Ishikawa (cell line): Measurements from ENCODE around the gene TAF4.

Source experiments
- CEBPB ChIP-seq: IDR thresholded peaks from 2 replicates; pipeline ENCODE4 v1.6.1; 2012
- CREB1 ChIP-seq: IDR thresholded peaks from 2 replicates; pipeline ENCODE4 v1.6.1; 2012; ENCODE audit warnings: low read depth
- EGR1 ChIP-seq: IDR thresholded peaks from 2 replicates; pipeline ENCODE4 v1.6.1; 2012
- EP300 ChIP-seq: IDR thresholded peaks from 2 replicates; pipeline ENCODE4 v1.6.1; 2012; ENCODE audit warnings: borderline replicate concordance
- FOXM1 ChIP-seq: IDR thresholded peaks from 2 replicates; pipeline ENCODE4 v1.6.1; 2012; ENCODE audit warnings: low read depth, borderline replicate concordance
- NFIC ChIP-seq: IDR thresholded peaks from 2 replicates; pipeline ENCODE4 v1.6.1; 2012
- RAD21 ChIP-seq: IDR thresholded peaks from 2 replicates; pipeline ENCODE4 v1.6.1; 2012; ENCODE audit warnings: low read depth
- TAF1 ChIP-seq: IDR thresholded peaks from 2 replicates; pipeline ENCODE4 v1.6.1; 2012; ENCODE audit warnings: low read depth, mild to moderate bottlenecking
- TCF12 ChIP-seq: IDR thresholded peaks from 2 replicates; pipeline ENCODE4 v1.6.1; 2012; ENCODE audit warnings: low read depth
- TEAD4 ChIP-seq: IDR thresholded peaks from 2 replicates; pipeline ENCODE4 v1.6.1; 2012
- YY1 ChIP-seq: IDR thresholded peaks from 2 replicates; pipeline ENCODE4 v1.6.1; 2012; ENCODE audit warnings: low read depth
- ZBTB7A ChIP-seq: IDR thresholded peaks from 2 replicates; pipeline ENCODE4 v1.6.1; 2012; ENCODE audit warnings: low read depth
- TF ChIP-seq, protein P1 (sequence below): IDR thresholded peaks from 2 replicates; pipeline ENCODE4 v1.6.1; 2012
- TF ChIP-seq, protein P2 (sequence below): IDR thresholded peaks from 2 replicates; pipeline ENCODE4 v1.6.1; 2012; ENCODE audit warnings: low read depth, mild to moderate bottlenecking
- TF ChIP-seq, protein P3 (sequence below): IDR thresholded peaks from 2 replicates; pipeline ENCODE4 v1.6.1; 2012

The TAF4 gene

DNA sequence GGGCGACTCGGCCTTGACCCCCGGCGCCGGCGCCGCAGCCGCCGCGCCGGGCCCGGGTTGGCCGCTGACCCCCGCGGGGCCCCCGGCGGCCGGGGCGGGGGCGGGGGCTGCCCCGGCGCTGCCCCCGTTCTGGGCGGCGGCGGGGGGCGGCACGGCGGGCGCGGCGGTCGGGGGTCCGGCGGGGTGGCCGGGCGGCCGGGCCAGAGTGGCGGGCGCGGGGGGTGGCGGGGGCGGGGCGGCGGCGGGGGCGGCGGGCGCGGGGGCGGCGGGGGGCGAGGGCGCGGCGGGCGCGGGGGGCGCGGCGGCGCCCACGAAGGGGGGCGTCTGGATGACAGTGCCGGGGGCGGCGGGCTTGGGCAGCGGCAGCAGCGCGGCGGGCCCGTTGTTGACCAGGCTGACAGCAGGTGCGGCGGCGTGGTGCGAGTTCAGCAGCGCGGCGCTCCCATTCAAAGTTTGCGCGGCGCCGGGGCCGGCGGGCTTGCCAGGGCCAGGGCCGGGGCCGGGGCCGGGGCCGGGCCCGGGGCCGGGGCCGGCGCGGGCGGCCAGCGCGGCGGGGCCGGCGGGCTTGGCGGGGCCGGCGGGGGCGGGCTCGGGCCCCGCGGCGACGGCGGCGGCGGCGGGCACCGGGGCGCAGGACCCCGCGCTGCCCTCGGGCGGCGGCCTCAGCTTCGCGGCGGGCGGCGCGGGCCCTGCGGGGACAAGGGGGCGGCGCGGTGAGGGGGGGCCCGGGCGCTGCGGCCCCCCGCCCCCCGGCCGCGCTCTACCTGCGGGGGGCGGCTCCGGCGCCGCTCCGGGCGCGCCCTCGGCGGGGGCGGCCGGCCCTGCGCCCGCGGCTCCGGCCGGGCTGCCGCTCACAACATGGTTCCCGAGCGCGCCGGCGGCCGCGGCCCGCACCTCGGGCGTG is 659 bp downstream of the TAF4 start:
- TF ChIP-seq, protein P1, sequence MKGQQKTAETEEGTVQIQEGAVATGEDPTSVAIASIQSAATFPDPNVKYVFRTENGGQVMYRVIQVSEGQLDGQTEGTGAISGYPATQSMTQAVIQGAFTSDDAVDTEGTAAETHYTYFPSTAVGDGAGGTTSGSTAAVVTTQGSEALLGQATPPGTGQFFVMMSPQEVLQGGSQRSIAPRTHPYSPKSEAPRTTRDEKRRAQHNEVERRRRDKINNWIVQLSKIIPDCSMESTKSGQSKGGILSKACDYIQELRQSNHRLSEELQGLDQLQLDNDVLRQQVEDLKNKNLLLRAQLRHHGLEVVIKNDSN, result no peak
- TF ChIP-seq EGR1 (no peak), FOXM1 (no peak), NFIC (no peak), CREB1 (no peak), EP300 (no peak), ZBTB7A (no peak), RAD21 (no peak), TAF1 (no peak), TCF12 (no peak), TEAD4 (no peak)
- TF ChIP-seq, protein P2, sequence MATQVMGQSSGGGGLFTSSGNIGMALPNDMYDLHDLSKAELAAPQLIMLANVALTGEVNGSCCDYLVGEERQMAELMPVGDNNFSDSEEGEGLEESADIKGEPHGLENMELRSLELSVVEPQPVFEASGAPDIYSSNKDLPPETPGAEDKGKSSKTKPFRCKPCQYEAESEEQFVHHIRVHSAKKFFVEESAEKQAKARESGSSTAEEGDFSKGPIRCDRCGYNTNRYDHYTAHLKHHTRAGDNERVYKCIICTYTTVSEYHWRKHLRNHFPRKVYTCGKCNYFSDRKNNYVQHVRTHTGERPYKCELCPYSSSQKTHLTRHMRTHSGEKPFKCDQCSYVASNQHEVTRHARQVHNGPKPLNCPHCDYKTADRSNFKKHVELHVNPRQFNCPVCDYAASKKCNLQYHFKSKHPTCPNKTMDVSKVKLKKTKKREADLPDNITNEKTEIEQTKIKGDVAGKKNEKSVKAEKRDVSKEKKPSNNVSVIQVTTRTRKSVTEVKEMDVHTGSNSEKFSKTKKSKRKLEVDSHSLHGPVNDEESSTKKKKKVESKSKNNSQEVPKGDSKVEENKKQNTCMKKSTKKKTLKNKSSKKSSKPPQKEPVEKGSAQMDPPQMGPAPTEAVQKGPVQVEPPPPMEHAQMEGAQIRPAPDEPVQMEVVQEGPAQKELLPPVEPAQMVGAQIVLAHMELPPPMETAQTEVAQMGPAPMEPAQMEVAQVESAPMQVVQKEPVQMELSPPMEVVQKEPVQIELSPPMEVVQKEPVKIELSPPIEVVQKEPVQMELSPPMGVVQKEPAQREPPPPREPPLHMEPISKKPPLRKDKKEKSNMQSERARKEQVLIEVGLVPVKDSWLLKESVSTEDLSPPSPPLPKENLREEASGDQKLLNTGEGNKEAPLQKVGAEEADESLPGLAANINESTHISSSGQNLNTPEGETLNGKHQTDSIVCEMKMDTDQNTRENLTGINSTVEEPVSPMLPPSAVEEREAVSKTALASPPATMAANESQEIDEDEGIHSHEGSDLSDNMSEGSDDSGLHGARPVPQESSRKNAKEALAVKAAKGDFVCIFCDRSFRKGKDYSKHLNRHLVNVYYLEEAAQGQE, result no peak
- TF ChIP-seq, protein P3, sequence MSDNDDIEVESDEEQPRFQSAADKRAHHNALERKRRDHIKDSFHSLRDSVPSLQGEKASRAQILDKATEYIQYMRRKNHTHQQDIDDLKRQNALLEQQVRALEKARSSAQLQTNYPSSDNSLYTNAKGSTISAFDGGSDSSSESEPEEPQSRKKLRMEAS, result no peak; the same call in 1 of the 2 replicates

DNA sequence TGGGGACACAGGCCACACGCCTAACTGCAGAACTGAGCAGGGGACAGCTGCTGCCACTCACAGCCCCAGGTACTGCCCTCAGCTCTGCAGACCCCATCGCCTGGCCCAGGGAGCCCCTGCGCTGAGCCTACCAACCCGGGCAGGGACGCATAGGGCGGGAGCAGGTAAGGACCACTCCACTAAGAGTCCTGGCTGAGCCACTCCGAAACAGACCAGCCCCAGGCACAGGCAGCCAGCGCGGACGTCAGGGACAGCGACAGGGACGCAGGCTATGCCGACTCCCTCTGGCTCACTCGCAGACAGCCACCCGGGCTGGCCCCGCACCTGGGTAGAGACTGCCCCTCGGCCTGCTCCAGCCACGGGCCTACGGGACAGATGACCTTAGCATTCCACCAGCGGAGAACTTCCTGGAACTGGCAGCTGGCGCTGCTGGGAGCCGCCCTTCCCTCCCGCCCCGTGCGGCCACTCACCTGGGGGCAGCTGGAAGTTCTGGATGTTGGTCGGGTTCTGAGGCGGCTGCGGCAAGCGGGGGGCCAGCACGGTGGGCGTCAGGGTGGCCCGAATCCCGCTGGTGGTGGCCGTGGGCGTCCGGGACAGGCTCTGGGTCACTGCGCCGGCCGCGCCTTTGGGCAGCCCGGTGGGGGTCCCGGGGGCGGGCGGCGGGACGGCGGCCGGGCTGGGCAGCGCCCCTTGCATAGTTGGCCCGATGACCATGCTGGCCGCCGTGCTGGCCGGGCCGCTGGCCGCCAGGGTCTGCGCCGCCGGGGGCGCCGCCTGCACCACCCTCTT is 1.5 kb downstream of the TAF4 start:
- TF ChIP-seq ZBTB7A, result no peak
- TF ChIP-seq, protein P1, result no peak
- TF ChIP-seq CREB1, result no peak
- no peak for TF ChIP-seq RAD21
- TF ChIP-seq NFIC, result no peak
- no peak for TF ChIP-seq TCF12
- TF ChIP-seq, protein P3, result no peak
- TF ChIP-seq YY1, result no peak
- TF ChIP-seq EP300, result no peak
- TF ChIP-seq TAF1, result no peak
- no peak for TF ChIP-seq CEBPB
- TF ChIP-seq EGR1, result no peak
- TF ChIP-seq, protein P2, result no peak
- no peak for TF ChIP-seq FOXM1
- no peak for TF ChIP-seq TEAD4

DNA sequence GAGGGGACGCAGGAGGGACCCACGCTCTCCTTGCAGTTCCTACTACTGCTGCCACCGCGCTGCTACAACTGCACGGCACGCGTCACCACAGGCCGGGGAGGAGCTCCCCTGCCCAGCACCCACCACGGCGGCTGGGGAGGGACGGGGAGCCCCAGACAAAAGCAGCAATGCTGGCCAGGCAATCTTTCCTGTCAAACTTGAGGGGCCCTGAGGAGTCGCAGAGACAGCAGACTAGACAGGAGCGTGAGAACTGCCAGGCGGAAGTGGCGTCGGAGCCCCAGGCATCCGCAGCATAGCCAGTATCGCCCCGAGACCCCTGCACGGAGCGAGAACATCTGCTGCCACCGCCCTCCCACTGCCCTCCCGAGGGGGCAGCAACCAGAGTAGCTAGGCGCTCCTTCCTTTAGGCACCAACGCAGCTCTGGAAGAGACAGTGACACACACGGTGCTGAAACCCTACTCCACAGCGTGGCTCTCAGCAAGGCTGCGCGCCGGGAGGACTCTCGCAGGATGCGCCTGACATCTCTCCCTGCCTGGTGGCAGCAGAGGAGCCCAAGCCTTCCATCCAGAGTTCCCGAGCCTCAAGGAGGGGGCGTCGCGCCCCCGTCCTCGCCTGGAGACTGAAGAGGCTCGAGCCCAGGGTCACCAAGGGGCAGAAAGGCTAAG is 2.2 kb downstream of the TAF4 start:
- TF ChIP-seq NFIC (no peak), CEBPB (no peak), ZBTB7A (no peak), EP300 (no peak), YY1 (no peak), RAD21 (no peak), TEAD4 (no peak)

DNA sequence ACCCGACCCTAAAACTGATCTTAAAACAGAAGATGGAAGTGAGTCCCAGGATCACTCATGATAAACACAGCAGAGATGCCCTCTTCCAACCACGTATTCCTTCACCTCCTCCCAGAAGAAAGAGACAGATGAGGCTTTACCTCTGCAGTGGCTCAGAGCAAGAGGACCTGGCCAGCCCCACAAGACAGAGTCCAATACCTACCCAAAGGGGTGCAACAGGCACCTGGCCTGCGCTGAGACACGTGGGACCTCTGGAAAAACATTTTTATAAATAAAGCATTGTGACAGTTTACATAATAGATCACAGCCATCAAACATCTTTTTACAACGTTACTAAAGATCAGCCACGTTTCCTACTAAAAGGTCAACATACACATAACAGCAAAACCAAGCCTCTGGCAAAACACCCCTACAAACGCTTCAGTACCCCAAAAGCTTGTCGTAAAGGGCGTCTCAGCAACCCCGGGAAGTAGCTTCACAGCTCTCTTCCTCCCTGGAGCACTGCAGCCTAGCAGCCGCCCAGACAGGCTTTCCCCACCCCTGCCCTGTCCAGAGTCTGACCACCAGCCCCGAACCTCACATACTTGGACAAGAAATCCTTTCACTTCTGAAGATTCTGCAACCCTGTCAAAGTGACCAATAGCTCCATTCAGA is 2.9 kb downstream of the TAF4 start:
- TF ChIP-seq CEBPB, result no peak
- TF ChIP-seq ZBTB7A, result no peak
- TF ChIP-seq FOXM1, result no peak
- no peak for TF ChIP-seq EP300
- TF ChIP-seq EGR1, result no peak
